Measurements from ENCODE around the gene TMEM150C.

GRCh38 chr4:82481506-82481840, 80.3 kb downstream of the TMEM150C start:
- TF ChIP-seq CTCF (conservative IDR thresholded peaks at IDR 0.05; ENCODE audit: low read length) (no peak), EZH2phosphoT487 (IDR thresholded peaks at IDR 0.05; ENCODE audit: borderline replicate concordance) (no peak)

Measured in Loucy (cell line).